Measurements from ENCODE around the gene FAM237B.

Gene FAM237B

GRCh38 chr7:90290244-90291113, 30.6 kb downstream of the FAM237B start:
- DNase-seq = no peak

GRCh38 chr7:90288154-90288553, 33.0 kb downstream of the FAM237B start:
- DNase-seq = no peak

GRCh38 chr7:90276033-90276728, 44.9 kb downstream of the FAM237B start:
- no peak for DNase-seq

GRCh38 chr7:90274161-90274560, 46.9 kb downstream of the FAM237B start:
- DNase-seq = no peak

- DNase-seq = peak; percentile 11
These were observed 48.9 kb downstream of the FAM237B start for GRCh38 chr7:90272242-90272641.

GRCh38 chr7:90271753-90272152, 49.4 kb downstream of the FAM237B start:
- DNase-seq = peak; percentile 87

GRCh38 chr7:90270431-90271178, 50.5 kb downstream of the FAM237B start:
- no peak for DNase-seq

GRCh38 chr7:90269163-90269562, 51.9 kb downstream of the FAM237B start:
- no peak for DNase-seq

GRCh38 chr7:90267263-90267858, 53.7 kb downstream of the FAM237B start:
- no peak for DNase-seq

GRCh38 chr7:90266808-90267207, 54.3 kb downstream of the FAM237B start:
- peak; percentile 80 for DNase-seq

Measured in fibroblast of skin of right quadriceps (primary cell).